ENCODE measurements around the gene RNASE12.
"Not testable (repeated sequence)": the region's sequence is repeated elsewhere in the genome, so short reads cannot be mapped to it uniquely, and the experiment has no call there.

Gene RNASE12

GRCh38 chr14:20622816-20623291 lies 31.7 kb upstream of the RNASE12 start:
- Mint-ChIP-seq H3K9me3 (no peaks in the 10 kb centered on the region), H3K4me1 (peaks cover 53% of the 10 kb centered on the region), H3K27ac (ENCODE audit: low read depth) (no peak overlapping the region), H3K27me3 (no peaks in the 10 kb centered on the region), H3K4me3 (peak overlapping the region; percentile 55), H3K36me3 (ENCODE audit: insufficient read depth) (peaks cover 19% of the 10 kb centered on the region)
- no peak for ATAC-seq (replicated peaks; ENCODE audit: extremely low read depth, poor library complexity, severe bottlenecking)
- no peak for DNase-seq (ENCODE audit: low spot score in 2 of 2)

DNA sequence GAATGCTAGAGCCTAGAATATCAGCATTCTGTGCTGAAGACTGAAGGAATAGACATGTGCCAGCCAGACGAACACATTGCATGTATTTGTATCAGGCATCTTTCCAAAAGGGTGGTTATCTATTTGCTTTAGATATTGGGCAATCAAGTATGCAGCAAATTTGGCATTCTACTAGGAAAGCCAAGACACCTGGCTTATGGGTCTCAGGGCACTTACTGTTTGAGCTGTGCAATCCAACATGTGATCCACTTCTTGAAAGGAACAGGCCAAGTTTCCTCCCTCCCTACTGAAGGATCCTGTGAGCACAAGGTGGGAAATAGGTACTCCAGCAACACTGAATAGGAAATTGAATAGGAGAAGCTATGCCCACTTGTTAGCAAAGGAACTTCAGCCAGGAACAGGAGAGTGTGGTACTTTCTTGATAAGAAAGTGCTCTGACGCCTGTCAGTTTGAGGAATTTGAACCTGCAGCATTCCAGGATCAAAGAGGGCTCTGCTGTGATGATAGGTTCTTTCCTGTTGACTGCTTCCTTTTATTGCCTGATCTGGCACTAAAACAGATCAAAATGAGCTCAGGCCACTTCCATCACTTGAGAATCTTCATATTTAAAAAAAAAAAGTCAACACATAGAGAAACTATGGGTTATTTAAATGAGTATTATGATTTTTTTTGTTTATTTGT lies 29.8 kb upstream of the RNASE12 start:
- DNase-seq (ENCODE audit: low spot score in 2 of 2) = no peak
- Mint-ChIP-seq H3K4me3 (no peak overlapping the region), H3K36me3 (ENCODE audit: insufficient read depth) (peaks cover 18% of the 10 kb centered on the region), H3K9me3 (no peaks in the 10 kb centered on the region), H3K27me3 (no peaks in the 10 kb centered on the region), H3K4me1 (peaks cover 40% of the 10 kb centered on the region), H3K27ac (ENCODE audit: low read depth) (no peak overlapping the region)
- no peak for ATAC-seq (replicated peaks; ENCODE audit: extremely low read depth, poor library complexity, severe bottlenecking)

DNA sequence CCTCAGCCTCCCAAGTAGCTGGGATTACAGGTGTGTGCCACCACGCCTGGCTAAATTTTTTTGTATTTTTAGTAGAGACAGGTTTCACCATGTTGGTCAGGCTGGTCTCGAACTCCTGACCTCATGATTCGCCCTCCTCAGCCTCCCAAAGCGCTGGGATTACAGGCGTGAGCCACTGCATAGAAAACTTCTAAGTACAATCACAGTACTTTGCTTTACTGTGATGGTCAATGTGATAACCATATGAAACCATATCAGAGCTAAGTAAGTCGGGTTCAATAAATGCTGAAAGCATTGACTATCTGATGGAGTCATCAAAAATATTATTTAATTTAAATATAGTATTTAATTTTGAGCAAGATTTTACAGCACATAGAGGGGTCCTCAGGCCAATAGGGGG lies 28.5 kb upstream of the RNASE12 start:
- not testable (repeated sequence) for DNase-seq (ENCODE audit: low spot score in 2 of 2); H3K4me3 Mint-ChIP-seq; H3K27me3 Mint-ChIP-seq; H3K36me3 Mint-ChIP-seq (ENCODE audit: insufficient read depth); H3K9me3 Mint-ChIP-seq; H3K27ac Mint-ChIP-seq (ENCODE audit: low read depth); ATAC-seq (replicated peaks; ENCODE audit: extremely low read depth, poor library complexity, severe bottlenecking)
- H3K4me1 Mint-ChIP-seq = peaks cover 28% of the 10 kb centered on the region

- no peak overlapping the region for H3K27ac Mint-ChIP-seq (ENCODE audit: low read depth)
- H3K36me3 Mint-ChIP-seq (ENCODE audit: insufficient read depth) = no peaks in the 10 kb centered on the region
- ATAC-seq (replicated peaks; ENCODE audit: extremely low read depth, poor library complexity, severe bottlenecking) = no peak
- peaks cover 15% of the 10 kb centered on the region for H3K4me1 Mint-ChIP-seq
- no peak for DNase-seq (ENCODE audit: low spot score in 2 of 2)
- no peaks in the 10 kb centered on the region for H3K27me3 Mint-ChIP-seq
- H3K9me3 Mint-ChIP-seq = no peaks in the 10 kb centered on the region
- no peak overlapping the region for H3K4me3 Mint-ChIP-seq
These were observed 27.1 kb upstream of the RNASE12 start for GRCh38 chr14:20618271-20618749.

- H3K9me3 Mint-ChIP-seq = no peaks in the 10 kb centered on the region
- H3K36me3 Mint-ChIP-seq (ENCODE audit: insufficient read depth) = no peaks in the 10 kb centered on the region
- DNase-seq (ENCODE audit: low spot score in 2 of 2) = no peak
- H3K27me3 Mint-ChIP-seq = no peaks in the 10 kb centered on the region
- ATAC-seq (replicated peaks; ENCODE audit: extremely low read depth, poor library complexity, severe bottlenecking) = no peak
- H3K4me3 Mint-ChIP-seq = no peak overlapping the region
- H3K27ac Mint-ChIP-seq (ENCODE audit: low read depth) = no peak overlapping the region
- H3K4me1 Mint-ChIP-seq = peaks cover 6% of the 10 kb centered on the region
These were observed 26.2 kb upstream of the RNASE12 start for GRCh38 chr14:20617138-20618003.

DNA sequence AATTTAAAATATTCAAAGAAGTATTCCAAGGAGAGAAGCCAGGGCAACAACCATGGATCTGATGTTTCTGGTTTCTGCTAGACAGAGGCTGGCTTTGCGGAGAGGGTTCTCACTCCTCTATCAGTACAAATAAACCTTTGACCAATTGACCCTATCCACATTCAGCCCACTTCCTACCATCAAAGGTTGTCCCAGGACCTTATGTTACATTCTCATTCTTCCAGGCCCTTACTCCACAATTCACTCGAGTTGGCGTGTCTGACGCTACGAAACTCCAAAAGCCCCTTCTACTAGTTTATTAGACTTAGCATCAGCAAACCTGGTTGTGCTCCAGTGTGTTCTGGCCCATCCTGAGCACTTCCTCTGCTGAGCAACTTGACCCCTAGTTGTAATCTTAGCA lies 24.8 kb upstream of the RNASE12 start:
- H3K36me3 Mint-ChIP-seq (ENCODE audit: insufficient read depth) = no peaks in the 10 kb centered on the region

DNA sequence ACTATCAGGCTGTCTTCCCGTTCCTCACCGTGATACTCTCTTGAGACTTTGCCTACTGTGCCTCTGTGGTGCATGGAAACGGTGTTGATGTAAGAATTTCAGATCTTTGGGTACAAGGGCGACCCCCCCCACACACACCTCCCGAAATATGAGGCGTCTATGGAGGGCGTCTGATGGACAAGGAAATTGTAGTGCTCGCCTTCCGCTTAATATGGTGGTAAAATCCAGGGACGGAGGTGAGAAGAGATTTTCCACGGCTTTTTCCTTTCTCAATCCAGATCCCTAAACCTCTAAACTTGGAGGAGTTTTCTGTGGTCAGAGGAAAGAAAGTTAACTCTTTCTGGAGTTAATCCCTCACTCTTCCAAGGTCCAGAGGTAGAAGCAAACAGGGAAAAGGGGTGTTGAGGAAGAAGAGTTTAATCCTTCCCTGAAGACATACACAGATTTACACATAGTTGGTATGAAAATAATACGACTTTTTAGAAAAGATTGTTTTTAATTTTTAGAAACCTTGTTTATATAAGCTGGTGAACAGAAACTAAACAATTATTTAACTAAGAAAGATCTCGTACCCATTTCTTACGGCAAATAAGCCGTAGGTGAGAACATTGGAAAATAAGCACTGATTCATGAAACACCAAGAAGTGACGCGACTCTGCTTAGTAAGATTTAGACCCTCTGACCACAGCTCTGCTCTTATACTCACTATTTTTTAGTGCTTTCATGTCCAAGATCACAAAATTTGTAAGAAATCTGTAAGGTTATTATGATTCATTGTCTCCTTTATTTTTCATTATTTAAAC lies 23.1 kb upstream of the RNASE12 start:
- peak; percentile 5 for ATAC-seq (replicated peaks; ENCODE audit: extremely low read depth, poor library complexity, severe bottlenecking)

More for the DNA sequence above, 24.8 kb upstream of the RNASE12 start:
- no peaks in the 10 kb centered on the region for H3K27me3 Mint-ChIP-seq
- peaks cover 6% of the 10 kb centered on the region for H3K4me1 Mint-ChIP-seq
- DNase-seq (ENCODE audit: low spot score in 2 of 2) (no peak), ATAC-seq (replicated peaks; ENCODE audit: extremely low read depth, poor library complexity, severe bottlenecking) (no peak)
- no peak overlapping the region for H3K27ac Mint-ChIP-seq (ENCODE audit: low read depth)
- no peaks in the 10 kb centered on the region for H3K9me3 Mint-ChIP-seq
- no peak overlapping the region for H3K4me3 Mint-ChIP-seq

GRCh38 chr14:20613094-20614037 lies 22.2 kb upstream of the RNASE12 start:
- Mint-ChIP-seq H3K4me1 (peaks cover 6% of the 10 kb centered on the region), H3K27me3 (no peaks in the 10 kb centered on the region), H3K9me3 (no peaks in the 10 kb centered on the region), H3K36me3 (ENCODE audit: insufficient read depth) (peaks cover under 1% of the 10 kb centered on the region), H3K4me3 (no peak overlapping the region), H3K27ac (ENCODE audit: low read depth) (no peak overlapping the region)
- peak; percentile 84 for ATAC-seq (replicated peaks; ENCODE audit: extremely low read depth, poor library complexity, severe bottlenecking)
- DNase-seq (ENCODE audit: low spot score in 2 of 2) = peak; percentile 72 to 84

More for the DNA sequence above, 23.1 kb upstream of the RNASE12 start:
- Mint-ChIP-seq H3K9me3 (no peaks in the 10 kb centered on the region), H3K36me3 (ENCODE audit: insufficient read depth) (no peaks in the 10 kb centered on the region), H3K4me3 (no peak overlapping the region), H3K27me3 (no peaks in the 10 kb centered on the region), H3K27ac (ENCODE audit: low read depth) (no peak overlapping the region), H3K4me1 (peaks cover 6% of the 10 kb centered on the region)
- DNase-seq (ENCODE audit: low spot score in 2 of 2) = no peak

DNA sequence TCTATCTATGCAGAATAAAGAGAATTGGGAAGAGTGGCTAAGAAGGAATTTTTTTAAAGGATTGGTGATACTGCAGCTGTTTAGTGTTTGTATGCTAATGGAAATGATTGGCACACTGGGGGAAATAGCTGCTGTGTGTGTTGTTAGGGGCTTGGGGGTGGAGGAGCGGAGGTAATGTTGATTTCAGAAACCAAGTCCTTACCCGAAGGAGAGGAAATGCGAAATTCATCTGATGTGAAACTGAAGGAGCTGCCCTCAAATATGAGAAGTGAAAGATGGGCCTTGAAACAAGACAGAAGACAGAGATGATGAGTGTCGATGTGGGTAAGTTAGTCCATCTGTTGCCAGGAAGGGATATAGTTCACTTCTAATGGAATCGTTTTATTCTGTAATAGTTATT lies 21.2 kb upstream of the RNASE12 start:
- H3K9me3 Mint-ChIP-seq = no peaks in the 10 kb centered on the region
- DNase-seq (ENCODE audit: low spot score in 2 of 2) = no peak
- H3K4me1 Mint-ChIP-seq = no peaks in the 10 kb centered on the region
- peaks cover 4% of the 10 kb centered on the region for H3K36me3 Mint-ChIP-seq (ENCODE audit: insufficient read depth)
- ATAC-seq (replicated peaks; ENCODE audit: extremely low read depth, poor library complexity, severe bottlenecking) = no peak
- no peaks in the 10 kb centered on the region for H3K27me3 Mint-ChIP-seq
- no peak overlapping the region for H3K27ac Mint-ChIP-seq (ENCODE audit: low read depth)
- H3K4me3 Mint-ChIP-seq = no peak overlapping the region

GRCh38 chr14:20611277-20611676 lies 20.1 kb upstream of the RNASE12 start:
- no peak overlapping the region for H3K4me3 Mint-ChIP-seq
- no peak for ATAC-seq (replicated peaks; ENCODE audit: extremely low read depth, poor library complexity, severe bottlenecking)
- no peak overlapping the region for H3K27ac Mint-ChIP-seq (ENCODE audit: low read depth)
- H3K4me1 Mint-ChIP-seq = no peaks in the 10 kb centered on the region
- no peaks in the 10 kb centered on the region for H3K27me3 Mint-ChIP-seq
- no peak for DNase-seq (ENCODE audit: low spot score in 2 of 2)
- peaks cover 4% of the 10 kb centered on the region for H3K36me3 Mint-ChIP-seq (ENCODE audit: insufficient read depth)
- H3K9me3 Mint-ChIP-seq = no peaks in the 10 kb centered on the region

- no peaks in the 10 kb centered on the region for H3K9me3 Mint-ChIP-seq
- no peak overlapping the region for H3K27ac Mint-ChIP-seq (ENCODE audit: low read depth)
- DNase-seq (ENCODE audit: low spot score in 2 of 2) (peak; percentile 57 to 63), ATAC-seq (replicated peaks; ENCODE audit: extremely low read depth, poor library complexity, severe bottlenecking) (peak; percentile 11)
- peaks cover 4% of the 10 kb centered on the region for H3K36me3 Mint-ChIP-seq (ENCODE audit: insufficient read depth)
- no peaks in the 10 kb centered on the region for H3K27me3 Mint-ChIP-seq
- H3K4me3 Mint-ChIP-seq = no peak overlapping the region
- no peaks in the 10 kb centered on the region for H3K4me1 Mint-ChIP-seq
These were observed 19.0 kb upstream of the RNASE12 start for GRCh38 chr14:20610002-20610765.
